Lower lobe of right lung (tissue), 2 donors: ENCODE data around the gene DEPP1. TPM values are rescaled to one million over a fixed set of nuclear protein-coding genes. Genes with fewer than 3 reads are reported as not detected.
A peak's percentile ranks its signal among the peaks of the same experiment; 100 is the strongest.

ENCODE experiments used
- ATAC-seq, 2 donors: fragments of 200-7000 bp; cut with Tn5 transposase; one replicate each; pipeline ENCODE4 v1.9.1; 2020 to 2022; ENCODE audit warnings: mild to moderate bottlenecking in 2 of 2, moderate library complexity in 2 of 2
- DNase-seq: peaks from one replicate; pipeline ENCODE4 v3.0.0-alpha.2; 2020
- H3K27ac ChIP-seq: fragments of 200-600 bp; one replicate; pipeline ENCODE4 v1.8.0; 2022
- H3K27me3 ChIP-seq: fragments of 200-600 bp; one replicate; pipeline ENCODE4 v1.8.0; 2022; ENCODE audit warnings: low read depth
- H3K36me3 ChIP-seq: fragments of 200-600 bp; one replicate; pipeline ENCODE4 v1.8.0; 2022; ENCODE audit warnings: mild to moderate bottlenecking
- H3K4me1 ChIP-seq: fragments of 200-600 bp; one replicate; pipeline ENCODE4 v1.8.0; 2022
- H3K4me3 ChIP-seq: fragments of 200-600 bp; one replicate; pipeline ENCODE4 v1.8.0; 2022; ENCODE audit warnings: mild to moderate bottlenecking
- H3K9me3 ChIP-seq: fragments of 200-600 bp; one replicate; pipeline ENCODE4 v1.8.0; 2022
- CTCF ChIP-seq: fragments of 200-600 bp; IDR thresholded peaks from one replicate; pipeline ENCODE4 v1.8.0; 2022; ENCODE audit warnings: antibody characterized with exemption, mild to moderate bottlenecking
- intact Hi-C: fragments of 100-400 bp; cut with DNase I; formaldehyde crosslinking; loops from one replicate; pipeline ENCODE4 v1.11.0; 2022
- total RNA-seq: library from RNA; stranded (reverse); fragmentation: NEBNext Ultra II Directional; extraction: Animal tissue kit (Norgen Biotek cat#: 25700); gene quantifications from one replicate; pipeline ENCODE4 v1.2.1, GENCODE V29; 2021
- donor health status: DM: no; HTN: yes; CAD: no; lungs with severe emphysema.

Gene DEPP1
- total RNA-seq, 1 donor from 2014 or later = 108 TPM

- H3K4me1 ChIP-seq = peaks cover 82% of the 10 kb centered on the region
- intact Hi-C loops = no loop called here
- peak overlapping the region; percentile 15 for H3K27ac ChIP-seq
- no peaks in the 10 kb centered on the region for H3K9me3 ChIP-seq
- no peak for ATAC-seq
- H3K27me3 ChIP-seq = no peaks in the 10 kb centered on the region
- peak overlapping the region; percentile 24 for H3K4me3 ChIP-seq
- H3K36me3 ChIP-seq = no peaks in the 10 kb centered on the region
- DNase-seq = no peak
- TF ChIP-seq CTCF = no peak
Measured at GRCh38 chr10:44961931-44962750, 16.5 kb downstream of the DEPP1 start.

- peak overlapping the region; percentile 15 for H3K27ac ChIP-seq
Measured at GRCh38 chr10:44961230-44961571, 17.4 kb downstream of the DEPP1 start.

GRCh38 chr10:44960482-44961229, 18.0 kb downstream of the DEPP1 start:
- Histone ChIP-seq H3K4me3 (peak overlapping the region; percentile 78), H3K27ac (peak overlapping the region; percentile 94), H3K27me3 (no peaks in the 10 kb centered on the region), H3K36me3 (peaks cover 8% of the 10 kb centered on the region), H3K9me3 (no peaks in the 10 kb centered on the region), H3K4me1 (peaks cover 74% of the 10 kb centered on the region)
- TF ChIP-seq CTCF = no peak
- DNase-seq = no peak
- ATAC-seq = no peak
- intact Hi-C loops = no loop called here

More at GRCh38 chr10:44961230-44961571, 17.4 kb downstream of the DEPP1 start:
- intact Hi-C loops = no loop called here
- Histone ChIP-seq H3K4me3 (peak overlapping the region; percentile 78), H3K36me3 (peaks cover 6% of the 10 kb centered on the region), H3K4me1 (peaks cover 79% of the 10 kb centered on the region), H3K9me3 (no peaks in the 10 kb centered on the region), H3K27me3 (no peaks in the 10 kb centered on the region)
- DNase-seq (no peak), ATAC-seq (no peak)
- TF ChIP-seq CTCF = no peak

- no peak for TF ChIP-seq CTCF
- H3K36me3 ChIP-seq = peaks cover 13% of the 10 kb centered on the region
- H3K27me3 ChIP-seq = no peaks in the 10 kb centered on the region
- no peaks in the 10 kb centered on the region for H3K9me3 ChIP-seq
- peak overlapping the region; percentile 94 for H3K27ac ChIP-seq
- peak overlapping the region; percentile 78 for H3K4me3 ChIP-seq
- no peak for ATAC-seq
- peaks cover 68% of the 10 kb centered on the region for H3K4me1 ChIP-seq
- intact Hi-C loops = no loop called here
- DNase-seq = no peak
Measured at GRCh38 chr10:44960088-44960460, 18.5 kb downstream of the DEPP1 start.

GRCh38 chr10:44959247-44960087, 19.1 kb downstream of the DEPP1 start, which contains the start of gene RASSF4:
Gene RASSF4, plus strand, starts transcription at chr10:44959802. Its CDS starts 10,401 bp downstream, at chr10:44970203.
- Histone ChIP-seq H3K4me3 (peak within 1 kb of the TSS; percentile 78), H3K27ac (peak within 1 kb of the TSS; percentile 94), H3K27me3 (no peaks in the 10 kb centered on the region), H3K9me3 (no peaks in the 10 kb centered on the region), H3K36me3 (peaks cover 13% of the 10 kb centered on the region), H3K4me1 (peaks cover 62% of the 10 kb centered on the region)
- TF ChIP-seq CTCF = no peak
- ATAC-seq = peak; percentile 96 to 97
- peak; percentile 97 for DNase-seq
- intact Hi-C loops = no loop called here
